Forelimb muscle (tissue), 1 donor: ENCODE measurements around the gene SLC6A9. TPM values are rescaled to one million over a fixed set of nuclear protein-coding genes. Genes with fewer than 3 reads are reported as not detected.

Experiments
- DNase-seq: peaks from one replicate; pipeline ENCODE4 v3.0.0-alpha.2; 2013; ENCODE audit warnings: low read depth
- polyA plus RNA-seq: library from polyadenylated mRNA; unstranded; fragments of 120-200 nt; gene quantifications from one replicate; pipeline ENCODE4 v1.2.1, GENCODE V29; 2013; ENCODE audit not compliant: insufficient read length

Gene SLC6A9
- polyA plus RNA-seq, 1 donor = 3.2 TPM

DNA sequence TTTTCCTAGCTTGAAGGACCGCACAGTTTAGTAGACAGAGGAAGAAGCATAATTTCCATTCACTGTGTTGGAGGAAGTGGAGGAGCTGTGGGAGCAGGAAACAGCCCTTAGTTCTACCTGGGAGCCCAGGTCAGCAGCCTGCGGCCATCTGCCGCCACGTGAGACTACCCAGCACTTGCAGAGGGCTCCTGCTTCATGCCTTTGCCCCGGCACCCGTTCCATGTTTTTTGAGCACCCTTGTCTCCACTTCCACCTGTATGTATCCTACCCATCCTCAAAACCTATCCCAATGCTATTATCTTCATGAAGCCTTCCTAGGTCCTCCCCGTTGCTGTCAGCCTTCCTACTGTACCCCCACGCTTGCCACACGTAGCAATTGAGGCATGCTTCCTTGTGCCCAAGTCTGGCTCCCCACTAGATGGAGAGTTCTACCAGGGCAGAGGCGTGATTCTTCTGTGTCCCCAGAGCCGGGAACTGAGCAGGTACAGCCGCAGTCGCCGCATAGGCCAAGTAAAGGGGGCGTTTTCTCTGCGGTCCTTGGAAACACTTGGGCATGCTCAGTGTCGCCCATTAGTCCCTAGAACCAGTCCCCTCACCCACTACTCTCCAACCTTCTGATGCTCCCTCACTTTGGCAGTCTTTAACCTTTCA is 1.9 kb downstream of the SLC6A9 start:
- DNase-seq = no peak

DNA sequence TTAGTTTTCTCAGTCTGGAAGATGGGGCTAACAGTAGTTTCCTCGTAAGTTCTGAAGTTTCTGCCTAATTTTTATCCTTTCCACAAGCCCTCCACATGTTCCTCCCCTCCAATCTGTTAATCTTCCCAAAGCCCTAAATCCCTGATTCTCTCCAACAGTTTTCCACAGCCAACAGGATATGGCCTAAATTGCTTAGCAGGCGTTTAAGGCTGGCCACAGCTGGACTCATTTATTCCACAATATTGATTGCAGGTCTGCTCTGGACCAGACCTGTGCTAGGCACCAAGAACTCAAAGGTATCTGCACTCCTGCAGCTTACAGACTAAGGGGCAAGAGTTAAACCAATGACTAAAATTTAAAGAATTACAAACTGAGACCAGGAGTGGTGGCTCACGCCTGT is 3.9 kb downstream of the SLC6A9 start:
- DNase-seq = no peak

DNA sequence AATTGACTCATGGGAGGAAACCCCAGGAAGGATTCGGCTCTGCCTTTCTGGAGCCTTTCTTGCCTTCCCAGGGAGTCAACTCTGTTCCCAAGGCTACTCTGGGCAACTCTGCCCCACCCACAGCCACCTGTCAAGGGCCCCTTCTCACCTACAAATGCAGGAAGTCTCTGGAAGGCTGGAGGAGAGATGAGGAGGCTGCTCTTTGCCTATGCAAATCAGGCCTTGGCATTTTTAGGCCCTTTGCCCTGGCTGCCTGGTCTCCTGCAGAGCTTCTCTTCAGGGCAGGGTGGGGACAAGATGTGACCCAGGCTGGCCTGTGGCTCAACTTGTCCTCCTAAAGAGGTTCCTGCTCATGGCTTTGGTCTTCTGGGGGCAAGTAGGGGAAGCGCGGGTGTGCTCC is 5.4 kb downstream of the SLC6A9 start:
- no peak for DNase-seq

DNA sequence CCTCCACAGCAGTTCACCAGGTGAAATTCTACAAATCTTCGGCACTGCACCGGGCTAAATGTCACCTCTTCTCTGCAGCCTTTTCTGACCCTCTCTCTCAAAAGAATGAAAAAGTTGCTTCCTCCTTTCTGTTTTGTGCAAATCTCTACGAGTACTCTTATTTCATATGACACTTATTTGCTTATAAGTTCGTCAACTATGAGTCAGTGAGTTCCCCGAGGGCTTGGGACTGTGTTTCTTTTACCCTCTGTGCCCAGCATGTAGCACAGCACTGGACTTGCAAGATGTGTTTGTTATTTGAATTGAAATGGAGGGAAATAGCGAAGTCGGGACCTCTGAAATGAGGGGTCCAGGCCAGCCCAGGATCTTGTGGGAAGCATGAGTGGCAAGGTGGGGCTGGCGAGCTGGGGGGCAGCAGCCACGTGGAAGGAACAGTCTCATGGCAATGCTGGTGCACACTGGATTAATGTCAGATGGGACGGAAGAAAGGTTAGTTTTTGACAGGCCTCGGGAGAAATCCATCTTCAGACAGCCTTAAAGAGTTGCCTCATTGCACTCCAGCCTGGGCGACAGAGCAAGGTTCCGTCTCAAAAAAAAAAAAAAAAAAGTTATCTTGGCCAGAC is 6.2 kb downstream of the SLC6A9 start:
- no peak for DNase-seq

DNA sequence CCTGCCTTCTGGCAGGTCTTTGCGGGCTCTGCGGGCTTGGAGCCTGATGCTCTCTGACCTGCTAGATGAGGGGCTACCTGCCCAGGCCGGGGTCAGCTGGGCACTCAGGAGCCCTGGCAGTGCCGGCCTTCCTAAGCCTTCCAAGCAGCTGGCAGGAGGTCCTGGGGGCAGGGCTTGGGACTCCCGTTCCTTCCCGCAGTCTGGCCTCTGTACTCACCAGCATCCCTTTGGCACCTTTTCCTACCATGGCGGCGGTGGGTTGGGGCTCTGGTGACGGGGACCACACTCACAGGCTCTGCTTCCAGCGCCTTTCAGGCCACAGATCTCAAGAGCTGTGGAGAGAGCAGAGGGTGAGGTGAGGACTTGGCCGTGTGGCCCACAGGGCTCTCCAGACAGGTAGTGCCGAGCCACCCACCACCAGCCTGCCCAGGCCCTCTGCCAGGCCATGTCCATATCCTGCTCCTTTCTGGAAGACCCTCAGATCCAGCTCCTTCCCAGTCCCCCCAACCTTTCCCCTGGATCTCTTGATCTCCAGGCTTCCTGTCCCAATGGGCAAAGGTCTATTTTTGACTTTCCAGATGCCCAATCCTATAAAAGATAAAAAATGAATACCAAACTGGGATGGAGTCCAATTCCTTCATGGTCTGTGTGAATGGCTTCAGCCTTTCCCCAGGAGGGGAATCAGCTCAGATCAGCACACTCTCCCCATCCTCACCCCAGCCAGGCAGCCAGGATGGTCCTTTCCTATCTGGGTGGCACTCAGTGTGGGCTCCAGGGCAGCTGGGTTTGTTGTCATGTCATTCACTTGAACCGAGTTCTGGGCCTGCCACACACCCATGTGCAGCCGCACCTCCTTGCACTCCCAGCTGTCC is 7.0 kb downstream of the SLC6A9 start:
- DNase-seq = no peak

DNA sequence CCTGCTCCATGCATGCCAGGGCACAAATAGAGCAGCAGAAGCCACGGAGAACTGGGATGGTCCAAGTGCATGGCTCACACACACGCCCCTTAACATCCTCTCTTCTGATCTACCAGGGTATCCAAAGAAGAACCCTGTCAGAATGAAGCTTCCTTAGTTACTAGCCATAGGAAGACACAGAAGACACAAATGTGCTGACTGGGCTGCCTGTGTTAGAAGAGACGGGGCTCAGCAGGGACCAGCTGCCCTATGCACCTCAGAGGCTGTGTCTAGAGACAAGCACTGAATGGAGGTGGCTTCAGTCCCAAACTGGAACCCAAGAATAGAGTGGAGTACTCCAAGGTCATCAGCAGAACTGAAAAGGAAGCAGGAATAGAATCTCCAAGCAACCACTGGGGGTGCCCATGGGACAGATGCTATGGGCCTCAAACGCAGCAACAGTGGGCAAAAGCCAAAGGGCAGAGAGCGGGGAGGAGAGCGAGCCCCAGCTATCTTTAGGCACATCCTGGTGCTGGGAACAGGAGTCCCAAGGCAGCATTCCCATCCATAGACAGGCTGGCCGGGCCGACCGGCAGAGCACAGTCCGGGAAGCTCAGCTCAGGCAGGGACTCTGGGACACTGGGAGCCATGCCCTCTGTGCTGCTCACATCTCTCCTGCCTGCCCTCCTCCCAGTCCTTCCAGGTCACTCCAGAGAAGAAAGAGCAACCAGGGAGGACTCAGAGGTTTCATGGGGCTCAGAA is 9.5 kb downstream of the SLC6A9 start:
- DNase-seq = no peak

DNA sequence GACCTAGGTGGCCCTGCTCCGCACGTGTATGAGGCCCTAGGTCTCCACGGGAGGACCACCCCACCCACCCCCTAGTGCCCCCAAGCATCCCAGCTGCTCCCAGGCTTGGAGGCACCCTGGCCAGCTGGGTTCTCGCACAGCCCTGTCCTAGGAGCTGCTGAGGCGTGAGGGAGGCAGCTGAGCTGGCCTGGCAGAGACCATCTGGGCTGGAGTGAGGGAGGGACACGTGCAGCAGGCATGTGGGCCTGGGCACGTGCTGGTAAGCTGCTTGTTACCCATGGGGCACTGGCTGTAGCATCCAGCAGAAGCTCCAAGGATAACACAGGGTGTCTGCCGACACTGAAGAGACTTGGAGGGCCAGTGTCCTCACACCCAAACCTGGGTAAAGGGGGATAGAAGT is 10.1 kb downstream of the SLC6A9 start:
- no peak for DNase-seq

DNA sequence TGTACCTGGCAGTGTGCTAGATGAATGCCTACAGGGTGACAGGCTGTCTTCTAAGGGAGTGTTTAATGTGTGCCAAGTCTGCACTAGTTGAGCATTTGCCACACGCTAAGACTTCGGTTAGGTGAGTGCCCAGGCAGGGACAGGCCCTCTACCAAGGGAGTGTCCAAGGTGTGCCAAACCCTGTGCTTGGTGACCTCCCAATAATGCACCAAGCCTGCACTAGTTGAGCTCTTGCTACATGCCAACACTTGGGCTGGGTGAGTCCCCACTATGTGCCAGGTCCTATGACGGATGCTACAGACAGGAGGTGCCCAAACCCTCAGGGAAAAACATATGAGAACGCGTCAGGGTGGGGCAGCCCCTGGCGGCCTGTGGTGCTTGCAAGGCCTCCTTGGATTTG is 10.8 kb downstream of the SLC6A9 start:
- no peak for DNase-seq

DNA sequence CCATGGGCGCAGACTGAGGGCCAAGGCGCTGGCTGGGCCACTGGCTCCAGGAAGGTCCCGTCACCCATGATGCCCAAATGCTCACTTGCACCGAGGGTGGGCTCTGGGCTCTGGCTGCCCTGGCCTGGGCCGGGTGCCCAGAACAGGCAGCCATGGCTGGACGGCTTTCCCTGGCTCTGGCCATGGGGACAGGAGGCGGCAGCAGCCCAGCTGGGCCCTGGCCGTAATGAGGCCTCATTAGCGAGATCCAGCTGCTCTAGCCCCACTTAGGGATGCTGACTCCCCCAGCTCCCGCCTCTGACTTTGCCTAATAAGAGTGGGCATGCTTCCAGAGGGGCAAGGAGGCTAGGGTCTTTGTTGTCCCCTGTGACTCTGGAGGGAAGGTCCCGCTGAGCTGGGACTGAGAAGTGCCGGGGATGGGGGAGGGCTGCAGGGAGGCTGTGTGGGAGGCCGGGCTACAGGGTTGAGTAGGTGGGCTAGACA is 11.8 kb downstream of the SLC6A9 start:
- no peak for DNase-seq

DNA sequence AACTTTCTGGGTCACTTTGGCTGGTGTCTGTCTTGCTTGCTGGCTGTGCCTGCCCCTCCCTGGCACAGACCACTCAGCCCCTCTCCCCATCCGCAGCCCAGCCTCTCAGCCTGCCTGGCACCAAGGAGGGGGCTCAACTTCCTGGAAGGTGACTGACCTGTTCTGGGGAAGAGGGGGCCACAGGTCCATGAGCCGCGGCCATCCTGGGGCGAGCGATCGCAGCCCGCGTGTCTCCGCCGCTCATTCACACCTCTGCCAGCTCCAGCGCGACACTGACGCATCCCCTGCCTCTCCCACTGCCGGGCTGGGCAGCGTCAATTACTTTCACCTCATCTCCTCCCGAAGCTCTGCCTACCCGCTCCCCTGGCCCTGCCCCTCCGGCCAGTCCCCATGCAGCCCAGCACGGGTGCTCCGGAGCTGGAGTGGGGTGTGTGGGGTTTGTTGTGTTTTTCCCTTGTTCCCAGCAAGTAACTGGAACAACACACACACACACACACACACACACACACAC is 14.3 kb downstream of the SLC6A9 start:
- DNase-seq = no peak

DNA sequence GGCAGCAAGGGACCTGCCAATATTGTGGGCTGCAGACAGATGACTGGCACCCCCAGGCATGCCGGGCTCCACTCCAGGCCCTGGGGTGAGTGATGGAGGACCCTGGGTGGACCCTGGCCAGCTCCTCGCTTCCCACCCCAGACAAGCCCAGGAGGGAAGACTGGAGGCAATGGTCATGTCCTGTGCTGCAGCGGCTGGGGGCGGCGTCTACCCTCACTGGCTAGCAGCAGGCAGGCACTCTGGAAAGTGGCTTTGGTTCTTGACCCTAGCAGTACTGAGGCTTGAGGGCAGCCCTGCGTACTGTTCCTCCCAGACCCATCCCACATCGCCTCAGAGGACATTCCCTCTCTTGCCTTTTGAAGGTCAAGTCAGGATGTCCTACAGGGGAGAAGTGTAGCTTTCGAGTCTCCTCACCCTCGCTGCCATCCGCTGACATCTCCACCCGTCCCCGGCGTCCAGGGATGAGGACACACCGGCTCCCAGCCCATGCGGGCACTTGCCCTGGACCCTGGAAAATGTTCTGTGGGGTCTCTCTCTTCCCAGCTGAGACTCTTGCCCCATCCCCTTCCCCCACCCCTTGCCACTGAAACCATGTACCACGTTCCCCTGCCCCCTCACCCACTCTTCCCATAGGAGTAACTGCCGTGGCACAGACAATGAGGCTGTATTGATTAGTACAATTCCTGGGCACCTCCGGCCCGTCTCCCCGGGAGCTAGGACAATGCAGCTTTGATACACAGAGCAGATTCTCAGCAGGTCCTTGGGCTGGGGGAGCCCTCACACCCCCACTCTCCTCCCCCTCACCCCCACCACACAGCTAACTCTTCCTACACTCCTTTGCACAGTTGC is 15.0 kb downstream of the SLC6A9 start:
- DNase-seq = no peak

DNA sequence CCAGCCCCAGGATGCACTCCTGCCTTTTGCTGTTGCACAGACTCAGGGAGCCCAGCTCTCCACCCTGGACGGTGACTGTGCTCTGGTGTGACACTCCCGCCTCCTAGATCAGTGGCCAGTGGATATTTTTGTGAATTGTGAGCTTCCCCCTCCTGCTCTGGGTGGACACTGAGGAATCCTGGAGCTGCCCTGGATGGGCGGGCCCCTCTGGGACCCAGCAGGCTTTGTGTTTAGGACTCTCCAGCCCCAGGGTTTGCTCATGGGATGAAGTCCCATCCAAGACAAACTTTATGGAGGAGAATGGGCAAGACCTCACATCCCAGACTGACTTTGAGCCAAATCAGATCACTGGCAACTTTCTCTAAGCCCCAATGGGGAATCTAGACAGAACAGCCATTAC is 16.1 kb downstream of the SLC6A9 start:
- no peak for DNase-seq

DNA sequence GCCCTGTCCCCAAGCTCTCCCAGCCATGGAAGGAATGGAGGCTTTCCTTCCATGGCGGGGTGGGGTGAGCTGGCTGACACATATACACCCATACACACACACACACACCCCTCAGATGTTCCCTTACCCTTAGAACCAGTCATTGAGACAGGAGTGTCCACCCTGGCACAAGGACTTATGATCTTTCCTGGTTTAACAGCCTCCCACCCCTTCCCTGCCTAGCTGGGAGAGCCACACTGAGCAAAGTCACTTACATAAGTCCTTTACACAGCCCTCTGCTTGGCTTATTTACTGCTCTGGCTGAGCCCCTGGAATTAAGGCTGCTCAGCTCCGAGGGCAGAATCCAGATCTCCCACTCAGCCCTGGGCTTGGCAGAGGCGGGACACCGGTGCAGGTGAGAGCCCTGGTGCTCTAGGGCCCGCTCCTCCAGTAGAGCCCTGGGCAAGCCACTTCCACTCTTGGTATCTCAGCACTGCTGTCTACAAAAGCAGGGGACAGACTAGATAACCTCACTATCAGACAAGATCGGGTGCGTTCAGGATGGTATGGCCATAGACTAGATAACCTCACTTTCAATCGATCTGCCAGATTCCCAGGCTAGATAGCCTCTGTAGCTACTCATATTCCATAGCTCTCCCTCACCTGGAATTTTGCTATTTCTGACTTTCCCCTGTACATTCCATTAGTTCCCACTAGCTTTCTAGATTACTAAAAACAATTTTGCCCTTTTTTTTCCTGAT is 16.7 kb downstream of the SLC6A9 start:
- no peak for DNase-seq

DNA sequence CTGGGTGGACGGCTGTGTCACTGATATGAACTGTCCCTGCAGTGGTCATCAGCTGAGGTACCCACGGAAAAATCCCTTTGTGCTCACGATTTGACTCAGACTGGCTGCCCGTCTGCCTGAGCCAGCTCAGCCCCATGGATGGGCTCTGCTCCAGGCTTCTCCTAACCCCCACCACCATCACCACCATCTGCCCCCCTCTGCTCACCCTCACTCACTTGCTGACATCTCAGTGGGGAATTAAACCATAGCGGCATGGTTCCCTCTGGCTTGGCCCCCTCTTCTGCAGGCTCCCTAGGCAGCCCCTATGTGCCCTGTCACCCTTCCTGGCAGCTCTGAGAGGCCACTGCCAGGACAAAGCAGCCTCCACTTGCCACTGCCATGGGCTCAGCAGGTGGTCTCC is 17.3 kb downstream of the SLC6A9 start:
- no peak for DNase-seq

DNA sequence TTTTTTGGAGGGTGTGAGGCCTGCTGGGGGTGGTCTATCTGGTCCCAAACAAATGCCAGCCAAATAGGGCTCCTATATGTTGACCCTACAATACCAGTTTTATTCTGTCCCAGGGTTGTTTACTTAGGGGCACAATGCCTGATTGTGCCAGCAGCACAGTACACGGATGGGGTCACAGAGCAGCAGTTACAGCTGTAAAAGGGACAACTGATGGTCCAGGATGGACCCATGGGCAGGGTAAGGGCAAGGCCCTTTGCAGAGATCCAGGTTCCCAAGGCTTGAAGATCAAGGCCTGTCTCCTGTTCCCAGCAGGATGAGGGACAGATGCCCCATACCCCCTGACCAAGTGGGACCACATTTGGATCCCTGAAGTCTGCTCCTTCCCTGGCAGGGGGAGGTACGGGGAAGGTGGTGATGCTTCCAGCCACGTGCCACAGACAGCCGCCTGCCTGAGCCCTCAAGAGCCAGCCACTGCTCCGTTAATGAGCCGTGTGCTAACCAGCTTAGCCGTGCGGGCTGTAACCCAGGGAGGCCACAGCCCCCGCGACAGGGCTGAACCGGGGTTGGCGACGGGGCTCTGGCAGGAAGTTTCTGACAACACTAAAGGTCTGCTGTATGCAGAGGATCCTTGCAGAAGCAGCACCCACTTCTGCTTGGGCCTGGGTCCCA is 18.2 kb downstream of the SLC6A9 start:
- DNase-seq = no peak

DNA sequence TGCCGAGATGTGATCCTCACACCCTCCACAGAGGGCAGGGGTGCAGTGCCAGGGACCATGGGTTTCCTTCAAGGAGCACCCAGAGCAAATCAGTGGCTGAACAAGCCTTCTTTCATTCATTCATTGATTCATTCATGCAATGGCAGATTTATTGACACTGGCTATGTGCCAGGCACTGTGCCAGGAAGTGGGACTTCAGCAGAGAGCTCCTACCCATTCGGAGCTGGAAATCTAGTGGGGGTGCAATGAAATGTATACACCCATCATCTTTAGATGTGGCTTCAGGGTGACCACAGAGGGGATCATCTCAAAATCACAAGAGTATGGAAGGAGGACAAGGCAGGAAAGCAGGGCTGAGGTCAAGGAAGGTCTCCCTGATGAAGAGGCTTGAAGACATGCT is 18.9 kb downstream of the SLC6A9 start:
- DNase-seq = no peak

DNA sequence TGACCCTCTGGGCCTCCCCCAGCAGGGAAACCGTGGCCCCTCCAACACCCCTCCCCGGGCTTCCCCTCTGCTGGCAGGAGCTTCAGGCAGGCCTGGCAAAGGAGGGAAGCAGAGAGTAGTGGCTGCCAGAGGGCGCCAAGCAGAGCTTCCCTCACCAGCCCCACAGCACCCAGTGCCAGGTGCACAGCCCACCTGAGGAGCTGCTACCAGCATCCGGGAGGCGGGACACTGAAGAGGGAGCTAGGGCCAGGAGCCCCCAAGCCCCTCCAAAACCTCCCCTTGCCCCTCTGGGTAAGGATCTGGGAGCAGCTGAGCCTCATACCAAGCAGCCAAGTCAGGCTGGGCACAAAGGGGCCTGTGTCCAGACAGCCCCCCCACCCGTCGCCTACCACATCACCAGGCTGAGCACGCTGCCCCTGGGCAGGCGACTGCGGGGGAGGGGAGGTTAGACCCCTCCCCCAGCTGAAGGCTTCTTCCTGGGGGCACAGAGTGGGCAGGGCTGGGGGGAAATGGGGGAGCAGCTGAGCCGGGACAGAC is 20.3 kb downstream of the SLC6A9 start:
- DNase-seq = no peak

DNA sequence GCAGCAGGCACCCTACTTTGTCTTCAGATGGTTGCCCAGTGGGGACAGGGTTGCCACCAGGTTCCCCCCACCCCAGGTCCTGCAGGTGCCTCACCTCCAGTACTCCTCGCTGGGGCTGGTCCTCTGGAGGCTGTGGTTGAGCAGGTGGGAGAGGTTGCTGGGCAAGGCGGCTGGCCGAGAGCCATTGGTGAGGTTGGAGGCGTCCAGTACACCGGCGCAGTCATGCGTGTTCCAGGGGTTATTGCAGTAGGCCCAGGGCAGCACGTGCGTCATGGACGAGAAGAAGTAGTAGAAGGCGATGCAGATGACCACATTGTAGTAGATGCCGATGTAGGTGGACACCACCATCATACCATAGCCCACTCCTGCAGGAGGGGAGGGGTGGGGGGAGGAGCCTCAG is 23.0 kb downstream of the SLC6A9 start:
- DNase-seq = no peak

DNA sequence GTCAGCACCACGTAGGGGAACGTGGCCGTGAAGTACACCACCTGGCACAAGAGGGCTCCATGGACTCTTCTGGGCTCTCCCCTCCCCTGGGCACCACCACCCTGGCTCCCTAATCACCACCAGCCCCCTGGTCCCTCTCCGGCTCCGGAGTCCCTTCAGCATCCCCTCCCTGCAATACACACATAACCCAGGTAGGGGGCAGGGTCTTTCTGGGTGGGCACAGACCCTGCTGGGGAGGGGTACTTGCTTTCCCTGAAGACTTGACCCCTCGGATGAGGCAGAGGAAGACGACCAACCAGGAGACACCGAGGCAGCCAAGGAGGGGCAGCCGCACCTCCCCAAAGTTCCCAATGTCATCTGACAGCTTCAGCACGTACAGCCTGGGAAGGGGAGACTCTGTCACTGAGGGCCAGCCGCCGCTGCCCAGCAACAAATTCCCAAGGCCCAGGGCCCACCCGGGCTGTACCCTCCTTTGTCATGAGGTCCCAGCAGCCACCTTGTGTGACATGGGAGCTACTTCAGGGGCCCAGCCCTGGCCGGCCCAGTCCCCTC is 28.6 kb downstream of the SLC6A9 start:
- DNase-seq = no peak
